GM21825 (cell line): ENCODE results near the gene RPL21.
"Not testable (repeated sequence)": the region's sequence is repeated elsewhere in the genome, so short reads cannot be mapped to it uniquely, and the experiment has no call there.

Source experiments
- ATAC-seq: cut with Tn5 transposase; IDR thresholded peaks from one replicate; pipeline ENCODE4 v1.9.1; 2021; ENCODE audit warnings: mild to moderate bottlenecking, moderate library complexity; ENCODE audit not compliant: unreplicated experiment

Gene RPL21

GRCh38 chr13:27251166-27252091 is at the start of gene RPL21:
RPL21 (plus strand) TSS chr13:27251558; CDS start chr13:27253777, 2,219 bp downstream.
- peak; percentile 93 for ATAC-seq

- no peak for ATAC-seq
Measured at GRCh38 chr13:27201661-27202060, 49.7 kb upstream of the RPL21 start.

GRCh38 chr13:27203186-27203585 is 48.2 kb upstream of the RPL21 start:
- ATAC-seq: no peak

- no peak for ATAC-seq
Measured at GRCh38 chr13:27203854-27204253, 47.5 kb upstream of the RPL21 start.

GRCh38 chr13:27208514-27208913 is 42.8 kb upstream of the RPL21 start:
- ATAC-seq: no peak

GRCh38 chr13:27211271-27211670 is 40.1 kb upstream of the RPL21 start:
- no peak for ATAC-seq

- ATAC-seq: no peak
Measured at GRCh38 chr13:27211771-27212364, 39.5 kb upstream of the RPL21 start.

GRCh38 chr13:27213386-27213785 is 38.0 kb upstream of the RPL21 start:
- ATAC-seq: not testable (repeated sequence)

GRCh38 chr13:27217791-27218190 is 33.6 kb upstream of the RPL21 start:
- not testable (repeated sequence) for ATAC-seq

GRCh38 chr13:27218861-27219260 is 32.5 kb upstream of the RPL21 start:
- ATAC-seq: not testable (repeated sequence)

- no peak for ATAC-seq
Measured at GRCh38 chr13:27219611-27220010, 31.7 kb upstream of the RPL21 start.

- ATAC-seq: not testable (repeated sequence)
Measured at GRCh38 chr13:27222100-27222499, 29.3 kb upstream of the RPL21 start.

GRCh38 chr13:27226991-27227390 is 24.4 kb upstream of the RPL21 start:
- ATAC-seq: no peak

- no peak for ATAC-seq
Measured at GRCh38 chr13:27228131-27228530, 23.2 kb upstream of the RPL21 start.

GRCh38 chr13:27229642-27230041 is 21.7 kb upstream of the RPL21 start:
- ATAC-seq: no peak

- ATAC-seq: no peak
Measured at GRCh38 chr13:27233964-27234363, 17.4 kb upstream of the RPL21 start.

GRCh38 chr13:27236478-27236877 is 14.9 kb upstream of the RPL21 start:
- ATAC-seq: no peak

- no peak for ATAC-seq
Measured at GRCh38 chr13:27242702-27243101, 8.7 kb upstream of the RPL21 start.

GRCh38 chr13:27245610-27246009 is 5.7 kb upstream of the RPL21 start:
- ATAC-seq: no peak

GRCh38 chr13:27250833-27251165 is 559 bp upstream of the RPL21 start:
- ATAC-seq: peak; percentile 3

GRCh38 chr13:27252467-27252866 is 1.1 kb downstream of the RPL21 start:
- no peak for ATAC-seq

- no peak for ATAC-seq
Measured at GRCh38 chr13:27257233-27257568, 5.8 kb downstream of the RPL21 start.
